Heart left ventricle (tissue), 16 donors: ENCODE results near the gene LASP1. TPM values are rescaled to one million over a fixed set of nuclear protein-coding genes. Genes with fewer than 3 reads are reported as not detected.

Experiments used
- ATAC-seq, 4 donors: fragments of 200-7000 bp; cut with Tn5 transposase; one replicate each; pipeline ENCODE4 v1.9.1; 2020 to 2022; ENCODE audit warnings: moderate library complexity in 4 of 4, mild to moderate bottlenecking in 3 of 4, moderate number of reproducible peaks in 1 of 4
- DNase-seq, 5 donors: peaks; one replicate each; pipeline ENCODE4 v3.0.0-alpha.2; 2020
- H3K27ac ChIP-seq, 12 donors: fragments of 200-600 bp; sonication (generic) in 4 of 12; one replicate each; pipeline versions ENCODE4 v1.5.0 to v1.8.0; 2016 to 2022; ENCODE audit warnings: mild to moderate bottlenecking in 2 of 12
- H3K27me3 ChIP-seq, 9 donors: fragments of 200-600 bp; sonication (generic) in 2 of 9; one replicate each; pipeline versions ENCODE4 v1.5.1 to v1.8.0; 2016 to 2022; ENCODE audit warnings: mild to moderate bottlenecking in 3 of 9
- H3K36me3 ChIP-seq, 9 donors: fragments of 200-600 bp; sonication (generic) in 2 of 9; one replicate each; pipeline versions ENCODE4 v1.5.0 to v1.8.0; 2018 to 2022; ENCODE audit warnings: mild to moderate bottlenecking in 2 of 9
- H3K4me1 ChIP-seq, 12 donors: fragments of 200-600 bp; sonication (generic) in 4 of 12; one replicate each; pipeline versions ENCODE4 v1.5.0 to v1.8.0; 2016 to 2022; ENCODE audit warnings: mild to moderate bottlenecking in 3 of 12
- H3K4me3 ChIP-seq, 12 donors: fragments of 200-600 bp; sonication (generic) in 4 of 12; one replicate each; pipeline versions ENCODE4 v1.5.0 to v1.8.0; 2017 to 2022; ENCODE audit warnings: mild to moderate bottlenecking in 9 of 12, moderate library complexity in 4 of 12
- H3K9me3 ChIP-seq, 12 donors: fragments of 200-600 bp; sonication (generic) in 4 of 12; one replicate each; pipeline versions ENCODE4 v1.5.0 to v1.8.0; 2016 to 2022; ENCODE audit warnings: mild to moderate bottlenecking in 1 of 12
- CTCF ChIP-seq, 12 donors: fragments of 200-600 bp; sonication (generic) in 4 of 12; IDR thresholded peaks; one replicate each; pipeline versions ENCODE4 v1.5.0 to v1.8.0; 2018 to 2022; ENCODE audit warnings: antibody characterized with exemption in 12 of 12, mild to moderate bottlenecking in 5 of 12
- POLR2A ChIP-seq, 2 donors: fragments of 450-650 bp; IDR thresholded peaks; one replicate each; pipeline ENCODE4 v1.6.1; 2017; ENCODE audit warnings: antibody characterized with exemption in 2 of 2, mild to moderate bottlenecking in 2 of 2, moderate library complexity in 2 of 2
- WGBS, 4 donors: extraction: QIAGEN DNeasy Blood & Tissue Kit in 2 of 4; methylation state at CpG; one replicate each; pipeline versions ENCODE4 v1.1.5 to v1.1.7; 2013 to 2018; 5-methylcytosine and 5-hydroxymethylcytosine counted together
- intact Hi-C, 10 donors: fragments of 100-400 bp; cut with DNase I; formaldehyde crosslinking; loops; one replicate each; pipeline versions ENCODE4 v1.11.1 to v1.14.2; 2022
- long read RNA-seq, 3 donors: library from polyadenylated mRNA; unstranded; transcript quantifications; one replicate each; pipeline ENCODE4 v2.0.0, GENCODE V29; 2020 to 2021
- polyA plus RNA-seq, 2 donors: library from polyadenylated mRNA; stranded (reverse); fragments of 200-250 nt; gene quantifications; one replicate each; pipeline ENCODE4 v1.2.3, GENCODE V29; 2013
- total RNA-seq, 9 donors: library from RNA; depleted of rRNA in 2 of 9; stranded (reverse); fragments of >200 nt in 2 of 9; fragmentation: NEBNext Ultra II Directional in 3 of 9; extraction: Animal tissue kit (Norgen Biotek cat#: 25700) in 3 of 9; gene quantifications; one replicate each; pipeline versions ENCODE4 v1.1.0 to v1.2.4, GENCODE V29; 2016 to 2023
- donor health status: ischemic (EF 13 %, LVEDD 7.1; RV severe dilation, severe dysfunction).
- donor health status: healthy with polysubstance abuse.
- donor health status: DM: no; HTN: yes; CAD: no.
- donor health status: DM: no; HTN: no; CAD: no.
- donor health status: ischemic (EF 25% LVEDD 6.9; RV normal size, moderate dysfunction).
- donor health status: ischemic (EF 25% LVEDD 5.7; RV mildly dilated, moderate dysfunction).
- donor health status: healthy.
- donor health status: DM: yes; HTN: yes; CAD: no.
- donor health status: ischemic (EF 35%, LVEDD 5.7; RV mildly dilated, moderate dysfunction).
- donor health status: nonischemic (EF 11% LVEDD 7.7; RV severe dilation, severe dysfunction).
- donor health status: DM: yes; HTN: yes; CAD: no.
- donor health status: PGD.
- donor health status: ischemic (EF 29% LVEDD 5.4; RV normal size, mild dysfunction).
- donor health status: nonischemic (EF 23%, LVEDD 6.1; RV moderate dilation, normal function).

The LASP1 gene
- total RNA-seq, result 10 to 100 TPM; 23.2 to 88.2 (median 26.7) TPM
- 10 to 100 TPM; 18.2 to 29.2 TPM for polyA plus RNA-seq
- long read RNA-seq, donor 1, full-length matches to known transcripts, result 11 of 40 reads
- long read RNA-seq, donor 1, partial matches to known transcripts, result 8 of 40 reads
- long read RNA-seq, donor 1, other reads (novel, unspliced or antisense), result 21 of 40 reads
- long read RNA-seq, donor 2, full-length matches to known transcripts, result 20 of 78 reads
- long read RNA-seq, donor 2, partial matches to known transcripts, result 55 of 78 reads
- long read RNA-seq, donor 2, other reads (novel, unspliced or antisense), result 3 of 78 reads
- long read RNA-seq, donor 3, full-length matches to known transcripts, result 9 of 33 reads
- long read RNA-seq, donor 3, partial matches to known transcripts, result 23 of 33 reads
- long read RNA-seq, donor 3, other reads (novel, unspliced or antisense), result 1 of 33 reads

GRCh38 chr17:38869526-38870258 lies at the start of gene LASP1:
Gene LASP1, plus strand, starts transcription at chr17:38870058. Its CDS starts 132 bp downstream, at chr17:38870190.
- intact Hi-C loops, result loop anchor here in 8 of 10 donors (1.0 to 10.0 kb wide), 13 partner anchors 15 to 295 kb away; partner anchors contain the start of genes FBXO47 (in 5 of the 8), PLXDC1 (in 4 of the 8), ARL5C (in 1 of the 8) and PSMB3 (in 1 of the 8)
- Histone ChIP-seq H3K4me1 (peaks cover 19 to 53% (median 40%) of the 10 kb centered on the region in 12 donors), H3K27ac (peak within 1 kb of the TSS; percentile 93 to 99 (median 96)), H3K27me3 (no peaks in the 10 kb centered on the region), H3K4me3 (peak within 1 kb of the TSS; percentile 65 to 100 (median 84)), H3K36me3 (peaks cover 0 to 14% (median 0%) of the 10 kb centered on the region in 9 donors), H3K9me3 (no peaks in the 10 kb centered on the region)
- ATAC-seq (peak; percentile 61 to 89 (median 84)), DNase-seq (peak; percentile 90 to 96 (median 92))
- WGBS, 4 donors, result 0% methylated on average over 27 to 73 of the region's 73 CpGs
- TF ChIP-seq POLR2A (IDR thresholded peaks at IDR 0.05) (peak in 1 of 2 donors; percentile 91), CTCF (IDR thresholded peaks at IDR 0.05) (no peak)

GRCh38 chr17:38824899-38825761 lies 44.7 kb upstream of the LASP1 start, which contains the start of gene CWC25:
Gene CWC25, minus strand, starts transcription at chr17:38825321. Its CDS starts 138 bp downstream, at chr17:38825183.
- H3K36me3 ChIP-seq, result peaks cover 0 to 22% (median 14%) of the 10 kb centered on the region in 9 donors
- H3K27me3 ChIP-seq, result no peaks in the 10 kb centered on the region
- H3K4me3 ChIP-seq, result peak within 1 kb of the TSS; percentile 58 to 90 (median 79)
- 1 to 2% (median 1%) methylated on average over 42 to 55 of the region's 55 CpGs for WGBS, 4 donors
- H3K4me1 ChIP-seq, result peaks cover 7 to 24% (median 14%) of the 10 kb centered on the region in 12 donors
- peak; percentile 5 to 84 for TF ChIP-seq POLR2A (IDR thresholded peaks at IDR 0.05)
- no peak for TF ChIP-seq CTCF (IDR thresholded peaks at IDR 0.05)
- ATAC-seq (peak; percentile 89 to 95 (median 94)), DNase-seq (peak; percentile 90 to 96 (median 92))
- intact Hi-C loops, result loop anchor here in 5 of 10 donors (1.0 to 2.0 kb wide), 3 partner anchors 25 to 28 kb away; partner anchors contain the start of gene RPL23 (in 5 of the 5)
- no peaks in the 10 kb centered on the region for H3K9me3 ChIP-seq
- H3K27ac ChIP-seq, result peak within 1 kb of the TSS; percentile 87 to 100 (median 97)

- ATAC-seq, result no peak
- peak overlapping the region; percentile 87 to 100 (median 97) for H3K27ac ChIP-seq
- H3K9me3 ChIP-seq, result no peaks in the 10 kb centered on the region
- intact Hi-C loops, result loop anchor here in 5 of 10 donors (1.0 to 2.0 kb wide), 3 partner anchors 26 to 27 kb away; partner anchors contain the start of gene RPL23 (in 5 of the 5)
- TF ChIP-seq POLR2A (IDR thresholded peaks at IDR 0.05) (no peak), CTCF (IDR thresholded peaks at IDR 0.05) (no peak)
- 93 to 95% (median 94%) methylated on average over 17 of the region's 17 CpGs for WGBS, 4 donors
- peaks cover 0 to 16% (median 7%) of the 10 kb centered on the region in 9 donors for H3K36me3 ChIP-seq
- DNase-seq, result no peak
- peaks cover 7 to 24% (median 14%) of the 10 kb centered on the region in 12 donors for H3K4me1 ChIP-seq
- H3K27me3 ChIP-seq, result no peaks in the 10 kb centered on the region
- peak overlapping the region; percentile 58 to 90 (median 79) for H3K4me3 ChIP-seq
Observed at GRCh38 chr17:38825762-38826247, 44.1 kb upstream of the LASP1 start.
